Measurements from ENCODE around the gene INSIG2. TPM values are rescaled to one million over a fixed set of nuclear protein-coding genes. Genes with fewer than 3 reads are reported as not detected.

The INSIG2 gene
- total RNA-seq, 4 donors from 2014 or later = 9.4 to 18.4 (median 13.5) TPM

DNA sequence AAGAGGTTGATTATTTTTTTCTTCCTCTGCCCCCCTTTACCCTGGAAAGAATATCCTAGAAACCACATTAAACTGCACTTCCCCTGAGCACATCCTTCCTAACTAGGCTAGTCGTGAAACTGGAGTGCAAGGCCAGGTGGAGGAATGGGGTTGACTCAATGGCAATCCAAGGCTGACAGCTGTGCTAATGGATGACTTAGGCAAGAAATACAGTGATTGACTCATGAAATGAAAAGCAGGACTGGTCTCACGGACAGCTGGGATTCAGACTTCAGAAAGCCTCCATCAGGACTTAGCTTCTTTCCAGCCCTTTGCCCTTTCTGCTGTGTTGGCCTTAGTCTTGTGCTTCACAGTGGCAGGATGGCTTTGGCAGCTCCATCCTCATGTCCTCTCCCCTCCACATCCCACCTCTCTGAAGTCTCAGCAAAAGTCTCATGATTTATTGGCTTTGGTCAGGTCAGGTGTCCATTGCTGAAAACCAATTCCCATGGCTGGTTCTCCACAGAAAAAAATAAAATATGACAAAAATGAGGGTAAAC, 33.8 kb downstream of the INSIG2 start:
- no peak for DNase-seq (ENCODE audit: extremely low spot score)
- Histone ChIP-seq H3K36me3 (no peaks in the 10 kb centered on the region), H3K27ac (replicated peaks in 1 of 4) (no peak overlapping the region), H3K4me3 (no peak overlapping the region), H3K27me3 (no peaks in the 10 kb centered on the region), H3K9me3 (no peaks in the 10 kb centered on the region), H3K4me1 (peaks cover 0 to 18% (median 15%) of the 10 kb centered on the region in 4 donors)
- intact Hi-C loops (cut with DNase I) = no loop called here
- WGBS = 23% methylated on average over 2 of the region's 2 CpGs
- TF ChIP-seq EP300 (IDR thresholded peaks at IDR 0.05) (no peak), POLR2AphosphoS5 (IDR thresholded peaks at IDR 0.05) (no peak), POLR2A (IDR thresholded peaks at IDR 0.05; ENCODE audit: low read depth) (no peak)
- TF ChIP-seq, protein P1, sequence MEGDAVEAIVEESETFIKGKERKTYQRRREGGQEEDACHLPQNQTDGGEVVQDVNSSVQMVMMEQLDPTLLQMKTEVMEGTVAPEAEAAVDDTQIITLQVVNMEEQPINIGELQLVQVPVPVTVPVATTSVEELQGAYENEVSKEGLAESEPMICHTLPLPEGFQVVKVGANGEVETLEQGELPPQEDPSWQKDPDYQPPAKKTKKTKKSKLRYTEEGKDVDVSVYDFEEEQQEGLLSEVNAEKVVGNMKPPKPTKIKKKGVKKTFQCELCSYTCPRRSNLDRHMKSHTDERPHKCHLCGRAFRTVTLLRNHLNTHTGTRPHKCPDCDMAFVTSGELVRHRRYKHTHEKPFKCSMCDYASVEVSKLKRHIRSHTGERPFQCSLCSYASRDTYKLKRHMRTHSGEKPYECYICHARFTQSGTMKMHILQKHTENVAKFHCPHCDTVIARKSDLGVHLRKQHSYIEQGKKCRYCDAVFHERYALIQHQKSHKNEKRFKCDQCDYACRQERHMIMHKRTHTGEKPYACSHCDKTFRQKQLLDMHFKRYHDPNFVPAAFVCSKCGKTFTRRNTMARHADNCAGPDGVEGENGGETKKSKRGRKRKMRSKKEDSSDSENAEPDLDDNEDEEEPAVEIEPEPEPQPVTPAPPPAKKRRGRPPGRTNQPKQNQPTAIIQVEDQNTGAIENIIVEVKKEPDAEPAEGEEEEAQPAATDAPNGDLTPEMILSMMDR (IDR thresholded peaks at IDR 0.05) = no peak

DNA sequence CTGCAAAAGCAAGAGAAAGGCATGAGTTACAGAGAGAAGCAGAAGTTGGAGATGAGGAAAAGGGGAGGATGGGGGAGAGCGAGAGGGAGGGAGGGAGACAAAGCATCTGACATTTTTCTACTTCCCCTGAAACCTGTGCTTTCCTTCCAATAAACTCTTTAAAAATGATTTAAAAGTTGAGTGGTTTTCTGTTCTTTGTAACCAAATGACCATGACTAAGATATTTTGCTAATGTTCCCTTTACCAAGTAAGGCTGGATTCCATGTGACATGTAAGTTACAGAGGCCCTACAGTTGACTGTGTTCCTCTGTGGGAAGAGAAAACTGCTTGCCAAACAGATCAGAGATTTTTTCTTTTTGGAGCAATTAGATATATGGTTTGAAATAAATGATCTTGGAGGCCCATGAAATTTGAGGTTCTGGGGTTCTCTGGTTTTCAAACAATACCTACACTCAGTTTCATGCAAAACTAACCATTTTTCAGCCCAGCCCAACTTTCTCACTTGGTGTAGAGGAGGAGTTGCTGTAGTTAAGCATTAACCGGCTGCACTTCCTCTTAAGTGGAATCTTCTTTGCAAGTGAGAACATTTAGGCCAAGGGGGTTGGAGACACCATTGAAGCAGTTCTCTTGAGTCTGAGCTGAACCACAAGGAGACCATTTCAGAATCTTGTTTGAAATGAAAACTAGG, 34.5 kb downstream of the INSIG2 start:
- H3K27ac ChIP-seq (replicated peaks in 1 of 4) = peak overlapping the region; percentile 19 to 42 (median 35)
- WGBS = 59% methylated on average over 2 of the region's 2 CpGs
- intact Hi-C loops (cut with DNase I) = no loop called here

DNA sequence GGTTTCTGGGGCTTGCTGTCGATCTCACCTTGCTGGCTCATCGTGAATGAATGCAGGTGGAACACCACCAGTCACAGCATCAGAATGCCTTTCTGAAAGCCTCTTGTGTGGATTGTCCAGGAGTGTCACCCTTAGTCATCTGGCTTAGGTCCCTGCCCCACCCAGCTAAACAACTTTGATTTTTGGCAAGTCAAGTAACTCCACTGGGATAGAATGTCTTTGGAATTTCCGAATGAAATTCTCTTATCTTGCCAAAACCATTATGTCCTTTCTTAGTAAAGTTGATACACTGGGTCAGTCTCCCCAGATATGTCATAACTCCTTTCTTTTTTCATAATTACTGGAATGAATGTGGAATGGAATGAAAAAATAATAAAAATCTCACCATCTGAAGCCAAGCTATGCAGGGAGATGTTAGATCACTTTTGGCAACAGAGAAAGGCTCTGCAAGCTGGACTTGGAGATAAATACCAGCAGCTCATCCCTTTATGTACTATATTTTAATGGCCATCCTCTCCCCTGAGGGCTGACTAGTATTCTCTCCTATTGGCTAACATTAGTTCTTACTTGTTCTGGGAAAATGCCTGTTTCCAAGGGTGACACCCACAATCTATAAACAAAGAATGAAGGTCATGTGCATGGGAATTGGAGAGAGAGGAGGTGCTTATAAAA, 35.4 kb downstream of the INSIG2 start:
- 61% methylated on average over 3 of the region's 3 CpGs for WGBS
- DNase-seq (ENCODE audit: extremely low spot score) = no peak
- H3K27ac ChIP-seq (replicated peaks in 1 of 4) = peak overlapping the region; percentile 19 to 42 (median 35)

More for the DNA sequence above, 34.5 kb downstream of the INSIG2 start:
- no peak overlapping the region for H3K4me3 ChIP-seq
- TF ChIP-seq EP300 (IDR thresholded peaks at IDR 0.05) = no peak
- TF ChIP-seq, protein P1 (IDR thresholded peaks at IDR 0.05) = no peak
- no peak for DNase-seq (ENCODE audit: extremely low spot score)
- peaks cover 0 to 18% (median 15%) of the 10 kb centered on the region in 4 donors for H3K4me1 ChIP-seq
- H3K36me3 ChIP-seq = no peaks in the 10 kb centered on the region
- no peaks in the 10 kb centered on the region for H3K27me3 ChIP-seq
- no peaks in the 10 kb centered on the region for H3K9me3 ChIP-seq

DNA sequence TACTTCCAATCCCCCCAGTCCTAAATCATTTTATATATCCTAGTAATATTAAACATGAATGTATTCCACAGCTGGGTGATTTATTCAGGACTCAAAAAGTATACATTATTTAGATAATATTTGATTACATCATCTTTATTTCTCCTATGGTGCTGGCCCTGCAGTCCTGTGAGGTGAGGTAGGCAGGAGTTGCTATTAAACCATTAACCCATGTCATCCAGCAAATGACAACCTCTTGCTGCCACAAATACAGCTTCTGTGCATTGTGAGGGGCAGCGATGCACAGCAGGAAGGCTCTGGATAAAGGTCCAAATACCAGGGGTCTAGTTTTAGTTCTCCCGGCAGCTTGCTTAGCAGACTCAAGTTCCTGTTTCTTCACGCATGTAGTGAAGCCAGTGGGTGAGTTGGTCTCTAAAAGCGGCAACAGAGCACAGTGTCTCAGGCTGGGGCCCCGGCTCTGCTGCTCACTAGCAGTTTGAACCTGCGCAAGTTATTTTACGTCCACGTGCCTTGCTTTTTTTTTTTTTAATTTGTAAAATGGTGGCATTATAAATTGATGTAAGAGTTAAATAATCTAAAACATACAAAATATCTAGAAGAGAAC, 36.1 kb downstream of the INSIG2 start:
- Histone ChIP-seq H3K4me3 (no peak overlapping the region), H3K27me3 (no peaks in the 10 kb centered on the region), H3K36me3 (no peaks in the 10 kb centered on the region), H3K4me1 (peaks cover 0 to 18% (median 15%) of the 10 kb centered on the region in 4 donors), H3K27ac (replicated peaks in 1 of 4) (no peak overlapping the region), H3K9me3 (no peaks in the 10 kb centered on the region)
- TF ChIP-seq POLR2AphosphoS5 (IDR thresholded peaks at IDR 0.05) = no peak
- TF ChIP-seq, protein P1 (IDR thresholded peaks at IDR 0.05) = no peak
- TF ChIP-seq POLR2A (IDR thresholded peaks at IDR 0.05; ENCODE audit: low read depth) = no peak
- no peak for TF ChIP-seq EP300 (IDR thresholded peaks at IDR 0.05)
- no peak for DNase-seq (ENCODE audit: extremely low spot score)
- 73% methylated on average over 8 of the region's 8 CpGs for WGBS
- intact Hi-C loops (cut with DNase I) = no loop called here

More for the DNA sequence above, 35.4 kb downstream of the INSIG2 start:
- Histone ChIP-seq H3K9me3 (no peaks in the 10 kb centered on the region), H3K27me3 (no peaks in the 10 kb centered on the region), H3K4me1 (peaks cover 0 to 18% (median 15%) of the 10 kb centered on the region in 4 donors), H3K36me3 (no peaks in the 10 kb centered on the region), H3K4me3 (no peak overlapping the region)
- no peak for TF ChIP-seq POLR2A (IDR thresholded peaks at IDR 0.05; ENCODE audit: low read depth)
- no peak for TF ChIP-seq POLR2AphosphoS5 (IDR thresholded peaks at IDR 0.05)
- TF ChIP-seq, protein P1 (IDR thresholded peaks at IDR 0.05) = no peak
- no peak for TF ChIP-seq EP300 (IDR thresholded peaks at IDR 0.05)
- intact Hi-C loops (cut with DNase I) = no loop called here
